GM18511 (cell line): Measurements from ENCODE around the gene RIPOR3.
"Not testable (repeated sequence)": the region's sequence is repeated elsewhere in the genome, so short reads cannot be mapped to it uniquely, and the experiment has no call there.

Experiments used
- ATAC-seq: cut with Tn5 transposase; IDR thresholded peaks from one replicate; pipeline ENCODE4 v1.9.1; 2021; ENCODE audit warnings: mild to moderate bottlenecking, moderate library complexity; ENCODE audit not compliant: unreplicated experiment

The RIPOR3 gene

DNA sequence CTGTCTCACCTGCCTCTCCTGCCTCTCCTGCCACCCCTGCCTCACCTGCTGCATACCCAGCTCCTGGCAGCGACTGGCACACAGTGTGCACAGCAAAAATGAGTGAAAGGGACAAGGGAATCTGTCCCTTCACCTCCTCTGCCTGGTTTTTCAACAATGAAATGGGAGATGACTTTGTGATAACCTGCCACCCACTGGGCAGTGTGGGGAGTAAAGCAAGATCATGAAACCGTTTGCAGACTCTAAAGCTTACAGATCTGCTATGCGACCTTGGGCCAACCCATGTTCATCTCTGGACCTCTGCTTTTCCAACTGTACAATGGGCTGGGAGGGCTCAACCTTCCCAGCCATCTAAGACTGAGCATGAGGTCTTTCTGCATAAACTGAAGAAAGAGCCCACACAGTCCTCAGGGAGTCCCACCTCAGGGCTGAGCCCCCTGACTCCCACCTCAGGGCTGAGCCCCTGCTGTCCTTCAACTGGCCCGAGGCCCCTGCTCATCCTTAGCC lies 81.1 kb downstream of the RIPOR3 start:
- ATAC-seq = no peak

DNA sequence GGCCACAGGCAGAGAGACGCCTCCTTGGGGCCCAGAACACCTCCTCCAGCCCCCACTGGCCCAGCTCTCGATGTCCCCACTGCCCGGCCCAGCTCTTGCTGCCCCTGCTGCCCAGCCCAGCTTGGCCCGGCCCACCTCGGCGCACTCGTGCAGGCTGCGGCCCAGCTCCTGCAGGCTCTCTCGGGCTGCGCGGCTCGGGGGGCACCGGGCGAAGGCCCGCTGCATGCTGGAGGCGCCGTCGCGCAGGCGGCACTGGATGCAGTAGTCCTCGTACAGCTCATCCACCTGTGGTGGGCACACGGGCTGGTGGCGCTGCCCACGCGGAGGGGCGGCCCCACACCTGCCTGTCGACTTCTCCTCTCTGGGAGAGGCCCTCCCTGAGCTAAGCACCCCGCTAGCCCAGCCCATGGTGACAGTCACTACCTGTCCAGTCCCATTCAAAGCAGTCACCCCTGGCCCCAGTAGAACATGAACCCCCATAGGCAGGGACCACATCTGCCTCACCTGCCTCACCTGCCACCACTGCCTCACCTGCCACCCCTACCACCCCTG lies 81.8 kb downstream of the RIPOR3 start:
- no peak for ATAC-seq

DNA sequence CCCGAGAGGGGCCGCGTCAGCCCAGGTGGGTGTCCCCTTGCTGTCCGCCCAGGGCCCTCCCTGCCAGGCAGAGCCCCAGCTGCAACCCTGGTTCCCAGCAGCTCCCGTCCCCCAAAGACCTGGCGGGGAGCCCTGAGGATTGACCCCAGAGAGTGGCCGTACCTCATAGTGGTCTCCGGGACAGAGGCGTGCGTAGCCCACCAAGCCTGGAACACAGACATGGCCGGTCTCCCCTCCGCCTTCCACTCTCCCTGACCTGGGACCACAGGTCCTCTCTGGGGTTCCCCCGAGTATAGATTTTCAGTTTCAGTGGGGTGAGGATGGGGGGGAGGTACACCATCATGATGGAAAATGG lies 82.6 kb downstream of the RIPOR3 start:
- no peak for ATAC-seq

DNA sequence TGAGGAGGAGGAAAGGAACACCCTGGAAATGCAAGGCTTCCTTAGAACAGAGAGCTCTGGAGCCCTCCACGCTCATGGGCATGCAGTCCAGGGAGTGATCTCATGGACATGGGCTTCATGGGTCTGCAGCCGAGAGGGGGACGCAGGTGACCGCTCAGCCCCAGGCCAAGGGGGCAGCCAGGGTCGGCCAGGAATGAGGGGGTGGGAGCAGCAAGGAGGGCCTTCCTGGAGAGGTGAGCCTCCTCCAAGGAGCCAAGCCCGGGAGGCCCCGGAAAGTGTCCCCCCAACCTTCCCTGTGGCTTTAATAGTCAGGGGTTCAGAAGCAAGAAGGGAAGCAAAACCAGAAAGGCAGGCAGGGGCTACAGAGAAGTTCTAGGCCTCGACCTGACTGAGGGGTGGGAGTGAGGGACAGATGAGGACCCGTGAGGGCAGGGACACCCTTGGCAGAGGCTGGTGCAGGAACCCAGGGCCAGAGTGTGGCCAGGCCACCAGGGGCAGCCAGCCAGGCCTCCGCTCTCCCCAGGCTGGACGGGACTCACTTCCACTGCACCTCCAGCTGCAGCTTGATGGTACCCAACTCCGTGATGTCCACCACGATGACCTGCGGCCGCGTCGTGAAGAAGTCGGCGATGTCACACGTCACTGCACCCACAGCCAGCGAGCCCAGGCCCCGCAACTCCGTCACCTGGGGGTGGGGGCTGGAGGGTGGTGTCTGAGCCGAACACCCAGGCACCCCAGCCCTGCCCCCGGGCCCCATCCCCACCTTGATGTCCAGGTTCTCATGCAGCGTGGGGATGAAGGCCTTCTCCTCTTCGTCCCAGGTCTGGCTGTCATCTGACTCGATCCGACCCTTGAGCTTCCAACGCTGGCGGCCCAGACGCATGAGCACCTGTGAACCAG lies 83.2 kb downstream of the RIPOR3 start:
- no peak for ATAC-seq

DNA sequence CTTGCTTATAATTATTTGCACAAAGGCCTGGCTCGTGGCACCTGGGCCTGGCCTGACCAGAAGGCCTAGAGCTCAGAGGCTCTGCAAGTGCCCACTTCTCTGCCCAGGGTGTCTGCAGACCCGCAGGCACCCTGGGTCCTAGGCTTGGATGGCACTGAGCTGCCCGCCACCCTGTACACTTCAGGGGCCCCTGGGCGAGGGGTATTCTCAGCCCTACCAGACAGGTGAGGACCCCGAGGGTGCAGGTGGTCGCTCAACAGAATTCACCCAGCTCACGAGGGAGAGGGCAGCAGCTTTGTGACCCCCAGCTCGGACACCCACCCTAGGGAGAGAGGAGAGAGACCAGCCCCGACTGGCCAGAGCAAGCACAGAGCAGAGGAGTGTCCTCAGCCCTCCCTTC lies 83.9 kb downstream of the RIPOR3 start:
- no peak for ATAC-seq

DNA sequence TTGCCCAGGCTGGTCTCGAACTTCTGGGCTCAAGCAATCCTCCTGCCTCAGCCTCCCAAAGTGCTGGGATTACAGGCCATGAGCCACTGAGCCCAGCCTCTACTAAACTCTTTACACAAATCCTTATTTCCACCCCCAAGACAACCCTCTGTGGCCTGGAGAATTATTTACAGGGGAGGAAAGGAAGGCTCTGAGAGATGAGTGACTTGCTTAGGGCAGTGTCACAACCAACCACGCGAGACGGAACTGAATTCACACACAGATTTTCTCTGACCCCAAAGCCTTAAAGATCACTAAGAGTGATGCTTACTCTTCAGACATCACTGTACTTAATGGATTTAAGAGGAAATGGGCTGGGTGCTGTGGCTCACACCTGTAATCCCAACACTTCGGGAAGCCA lies 86.2 kb downstream of the RIPOR3 start:
- ATAC-seq = no peak

DNA sequence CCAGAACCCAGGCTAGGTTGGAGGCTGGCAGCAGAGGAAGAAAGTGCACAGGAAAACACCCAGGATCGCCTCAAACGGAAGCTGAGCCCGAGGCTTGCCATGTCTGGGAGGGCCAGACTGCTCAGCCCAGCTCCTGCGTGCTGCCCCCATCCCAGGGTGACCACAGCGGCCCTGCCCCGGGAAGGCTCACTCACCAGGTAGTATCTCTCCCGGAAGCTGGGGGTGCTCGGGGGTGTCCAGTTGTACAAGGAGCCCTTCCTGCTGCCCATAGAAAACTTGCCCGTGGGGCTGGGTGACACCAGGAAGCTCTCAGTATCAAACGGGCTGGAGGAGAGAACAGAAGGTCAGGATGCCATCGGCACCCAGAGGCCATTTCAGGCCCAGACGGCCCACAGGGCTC lies 86.9 kb downstream of the RIPOR3 start:
- ATAC-seq = no peak

DNA sequence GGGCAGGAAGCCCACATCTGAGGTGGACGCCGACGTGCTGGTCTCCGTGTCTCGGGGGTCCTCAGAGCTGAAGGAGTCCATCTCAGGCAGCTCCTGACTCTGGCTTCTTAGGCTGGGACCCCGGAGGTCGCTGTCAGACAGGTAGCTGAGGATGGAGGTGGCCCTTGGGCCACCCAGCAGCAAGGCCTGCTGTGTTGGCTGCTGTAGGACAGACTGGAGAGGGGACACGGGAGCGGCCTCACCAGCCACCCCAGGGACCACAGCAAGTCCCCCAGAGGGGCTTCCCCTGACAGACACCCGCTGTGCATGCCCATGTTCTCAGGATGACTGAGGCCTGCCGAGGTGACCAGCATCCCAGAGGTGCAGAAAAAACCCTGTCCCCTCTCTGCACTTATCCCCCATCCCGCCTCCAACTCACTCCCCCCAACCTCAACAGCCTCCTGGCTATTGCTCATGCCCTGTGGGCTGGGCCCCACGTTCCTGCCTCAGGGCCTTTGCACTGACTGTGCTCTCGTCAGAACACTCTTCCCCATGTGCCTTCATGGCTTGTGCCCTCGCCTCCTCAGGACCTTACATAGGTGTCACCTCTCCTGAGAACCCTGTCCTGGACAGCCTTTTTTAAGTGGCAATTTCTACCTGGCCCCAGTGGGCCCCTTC lies 88.8 kb downstream of the RIPOR3 start:
- no peak for ATAC-seq

DNA sequence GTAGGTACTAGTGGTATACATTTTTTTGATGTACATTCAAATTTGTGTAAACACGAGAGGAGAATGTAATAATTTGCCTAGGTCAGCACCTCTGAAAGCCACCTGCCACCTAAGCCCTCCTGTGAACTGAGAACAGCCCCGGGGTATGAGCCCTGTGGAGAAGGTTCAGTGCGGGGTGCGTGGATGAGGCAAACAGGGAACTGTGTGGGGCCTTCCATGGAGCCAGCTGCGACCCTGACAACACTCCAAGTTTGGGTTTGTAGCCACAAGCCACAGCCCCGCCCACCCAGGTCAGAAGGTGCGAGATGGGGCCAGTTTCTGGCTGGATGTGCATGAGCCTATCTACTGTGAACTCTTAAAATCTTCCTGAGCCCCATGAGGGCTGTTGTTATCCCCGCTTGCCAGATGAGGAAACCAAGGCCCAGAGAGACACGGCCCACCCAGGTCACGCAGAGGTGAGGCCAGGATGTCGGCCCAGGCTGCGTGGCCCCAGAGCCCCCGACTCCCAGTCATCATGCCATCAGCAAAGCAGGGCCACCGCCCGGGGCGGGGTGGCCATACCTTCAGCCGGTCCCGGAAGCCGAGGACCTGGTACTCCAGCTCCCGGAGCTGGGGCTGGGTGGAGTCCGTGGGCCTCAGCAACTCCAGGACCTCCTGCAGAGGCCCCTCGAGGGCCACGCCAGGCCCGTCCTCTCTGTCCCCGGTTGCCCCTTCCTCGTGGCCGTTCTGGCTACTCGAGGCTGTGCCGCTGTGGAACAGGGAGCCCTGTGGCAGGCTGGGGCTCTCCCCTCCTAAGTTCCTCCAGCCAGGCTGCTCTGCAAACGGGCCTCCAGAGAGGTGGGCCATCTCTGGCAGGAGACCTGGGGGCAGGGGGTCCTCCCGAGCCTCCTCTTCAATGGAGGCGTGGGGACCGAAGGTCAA lies 89.6 kb downstream of the RIPOR3 start:
- no peak for ATAC-seq

DNA sequence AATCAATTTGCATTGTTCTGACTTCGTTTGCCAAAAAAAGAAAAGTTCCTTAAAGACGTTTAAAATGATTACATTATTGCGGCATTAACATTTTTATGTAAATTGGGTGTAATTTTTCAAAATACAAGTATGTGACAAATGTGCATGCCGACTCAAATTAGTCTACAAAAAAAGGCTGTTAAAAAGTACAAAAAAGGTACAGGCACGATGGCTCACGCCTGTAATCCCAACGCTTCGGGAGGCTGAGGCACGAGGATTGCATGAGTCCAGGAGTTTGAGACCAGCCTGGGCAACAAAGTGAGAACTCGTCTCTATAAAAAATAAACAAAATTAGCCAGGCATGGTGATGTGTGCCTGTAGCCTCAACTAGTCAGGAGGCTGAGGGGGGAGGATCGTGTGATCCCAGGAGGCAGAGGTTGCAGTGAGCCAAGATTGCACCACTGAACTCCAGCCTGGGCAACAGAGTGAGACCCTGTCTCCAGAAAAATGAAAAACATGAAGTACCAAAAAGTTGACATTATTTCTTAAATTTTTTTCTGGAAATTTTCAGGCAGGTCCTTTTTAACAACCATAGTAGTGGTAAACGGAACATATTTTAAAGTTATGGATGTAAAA lies 91.0 kb downstream of the RIPOR3 start:
- no peak for ATAC-seq

DNA sequence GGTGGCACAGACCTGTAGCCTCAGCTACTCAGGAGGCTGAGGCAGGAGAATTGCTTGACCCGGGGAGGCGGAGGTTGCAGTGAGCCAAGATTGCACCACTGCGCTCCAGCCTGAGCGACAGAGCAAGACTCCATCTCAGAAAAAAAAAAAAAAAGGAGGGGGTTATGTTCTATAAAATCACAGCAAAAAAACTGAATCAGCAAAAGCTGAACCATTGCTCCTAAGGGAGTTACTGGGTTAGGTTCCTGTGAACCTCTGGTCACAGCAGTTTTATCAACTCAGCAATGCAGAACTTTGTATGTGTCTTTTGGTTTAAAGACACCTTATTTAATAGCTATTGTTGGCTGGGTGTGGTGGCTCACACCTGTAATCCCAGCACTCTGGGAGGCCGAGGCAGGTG lies 92.6 kb downstream of the RIPOR3 start:
- ATAC-seq = not testable (repeated sequence)

DNA sequence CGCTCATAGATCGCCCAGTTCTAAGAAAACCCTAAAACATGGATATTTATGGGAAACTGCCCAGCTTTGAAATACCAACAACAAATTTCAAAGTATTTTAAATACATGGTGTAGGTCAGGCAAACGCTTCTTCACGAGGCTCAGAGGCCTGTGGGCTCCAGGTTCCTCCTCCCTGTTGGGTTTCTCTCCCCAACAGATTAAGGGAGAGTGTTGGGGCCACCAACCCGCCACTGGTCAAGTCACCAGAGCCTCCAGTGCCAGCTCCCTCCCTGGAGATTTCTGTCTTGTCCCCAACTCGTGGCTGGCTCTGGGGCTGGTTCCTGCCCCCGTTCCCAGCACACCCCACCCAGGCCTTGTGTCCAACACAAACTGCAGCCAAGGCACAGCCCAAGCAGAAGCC lies 93.3 kb downstream of the RIPOR3 start:
- ATAC-seq = no peak

DNA sequence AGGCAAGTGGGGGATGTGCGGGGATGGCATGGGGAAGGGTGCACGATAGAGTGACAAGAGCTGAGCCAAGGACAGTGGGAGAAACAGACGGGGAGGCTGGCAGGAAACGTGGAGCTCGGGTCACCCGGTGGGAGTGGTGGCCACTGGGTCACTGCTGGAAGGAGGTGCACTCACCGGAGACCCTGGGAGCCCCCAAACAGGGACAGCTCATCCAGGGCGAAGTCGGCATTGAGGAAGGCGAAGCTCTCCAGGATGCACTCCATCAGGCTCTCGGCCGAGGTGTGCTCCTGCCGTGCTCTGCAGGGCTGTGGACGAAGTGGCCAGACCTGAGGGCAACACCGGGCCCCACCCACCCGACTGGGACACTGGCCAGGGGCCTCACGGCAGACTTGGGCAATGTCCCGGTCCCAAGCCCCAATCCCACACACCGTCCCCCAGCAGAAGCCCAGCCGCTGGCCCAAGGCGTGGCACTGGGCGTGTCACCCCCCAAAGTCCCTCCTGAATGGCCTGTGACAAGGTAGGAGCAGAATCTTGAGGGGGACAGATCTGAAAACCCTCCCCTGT lies 93.9 kb downstream of the RIPOR3 start:
- ATAC-seq = no peak

DNA sequence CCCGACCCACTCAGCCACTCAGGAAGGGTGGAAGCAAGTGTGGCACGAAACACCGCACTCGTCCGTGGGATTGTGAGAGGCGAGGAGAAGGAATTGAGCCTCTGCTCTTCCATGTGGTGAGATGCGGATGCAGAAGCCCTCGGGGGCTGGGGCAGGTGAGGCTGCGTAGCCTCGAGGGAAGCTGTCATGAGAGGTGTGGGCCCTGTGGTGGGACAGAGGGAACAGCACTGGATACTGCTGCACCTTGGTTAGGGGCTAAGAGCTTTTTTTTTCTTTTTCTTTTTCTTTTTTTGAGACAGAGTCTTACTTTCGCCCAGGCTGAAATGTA lies 94.7 kb downstream of the RIPOR3 start:
- ATAC-seq = no peak

DNA sequence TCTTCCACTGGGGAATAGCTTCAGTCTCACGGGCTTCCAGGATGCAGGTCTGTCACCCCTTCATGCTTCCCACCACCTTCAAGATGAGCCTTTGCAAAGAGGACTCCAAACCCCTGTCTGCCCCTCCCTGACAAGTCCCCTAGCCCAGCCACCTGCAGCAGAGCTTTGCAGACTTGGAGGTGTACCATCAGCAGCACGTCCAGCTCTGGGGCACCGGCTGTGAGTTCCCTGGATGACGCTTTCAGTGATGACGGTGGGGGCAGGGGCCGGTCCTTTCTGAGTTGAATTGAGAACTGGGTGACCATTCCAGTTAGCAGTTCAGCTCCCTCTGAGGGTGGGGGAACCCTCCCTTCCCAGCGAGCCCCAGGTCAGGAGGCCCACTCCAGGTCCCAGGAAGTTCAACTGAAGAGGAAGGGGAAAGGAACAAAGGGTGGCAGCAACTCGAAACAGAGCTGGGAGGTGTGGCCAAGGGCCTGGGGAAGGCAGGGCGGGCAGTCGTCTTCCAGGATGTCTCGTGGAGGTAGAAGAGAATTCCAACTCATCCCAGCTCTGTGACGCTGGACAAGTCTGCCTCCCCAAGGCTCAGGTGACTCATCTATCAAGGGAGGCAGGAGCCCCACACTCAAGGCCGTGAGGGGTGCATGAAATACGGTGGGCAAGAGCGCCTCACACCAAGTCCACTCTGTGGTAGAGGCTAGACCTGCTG lies 95.2 kb downstream of the RIPOR3 start:
- ATAC-seq = no peak

DNA sequence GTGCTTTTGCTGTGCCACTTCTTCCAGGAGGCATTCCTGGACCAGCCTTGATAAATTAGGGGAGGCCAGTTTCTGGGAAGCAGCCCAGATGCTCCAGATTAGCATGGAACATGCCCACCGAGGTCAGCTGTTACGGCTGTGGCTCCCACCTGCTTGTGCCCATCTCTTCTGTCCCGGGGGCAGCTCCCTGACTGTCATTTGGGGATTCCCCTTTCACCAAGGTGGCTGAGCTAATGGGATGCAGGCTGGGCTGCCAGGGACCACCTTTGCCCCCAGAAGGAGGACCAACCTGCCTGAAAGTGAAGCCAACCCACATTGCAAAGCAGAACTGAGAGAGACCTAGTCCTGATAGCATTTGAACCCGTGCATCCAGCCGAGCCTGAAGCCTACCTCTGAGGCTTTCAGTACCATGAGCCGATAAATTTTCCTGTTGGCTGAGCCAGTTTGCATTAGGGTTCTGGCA lies 95.9 kb downstream of the RIPOR3 start:
- no peak for ATAC-seq

DNA sequence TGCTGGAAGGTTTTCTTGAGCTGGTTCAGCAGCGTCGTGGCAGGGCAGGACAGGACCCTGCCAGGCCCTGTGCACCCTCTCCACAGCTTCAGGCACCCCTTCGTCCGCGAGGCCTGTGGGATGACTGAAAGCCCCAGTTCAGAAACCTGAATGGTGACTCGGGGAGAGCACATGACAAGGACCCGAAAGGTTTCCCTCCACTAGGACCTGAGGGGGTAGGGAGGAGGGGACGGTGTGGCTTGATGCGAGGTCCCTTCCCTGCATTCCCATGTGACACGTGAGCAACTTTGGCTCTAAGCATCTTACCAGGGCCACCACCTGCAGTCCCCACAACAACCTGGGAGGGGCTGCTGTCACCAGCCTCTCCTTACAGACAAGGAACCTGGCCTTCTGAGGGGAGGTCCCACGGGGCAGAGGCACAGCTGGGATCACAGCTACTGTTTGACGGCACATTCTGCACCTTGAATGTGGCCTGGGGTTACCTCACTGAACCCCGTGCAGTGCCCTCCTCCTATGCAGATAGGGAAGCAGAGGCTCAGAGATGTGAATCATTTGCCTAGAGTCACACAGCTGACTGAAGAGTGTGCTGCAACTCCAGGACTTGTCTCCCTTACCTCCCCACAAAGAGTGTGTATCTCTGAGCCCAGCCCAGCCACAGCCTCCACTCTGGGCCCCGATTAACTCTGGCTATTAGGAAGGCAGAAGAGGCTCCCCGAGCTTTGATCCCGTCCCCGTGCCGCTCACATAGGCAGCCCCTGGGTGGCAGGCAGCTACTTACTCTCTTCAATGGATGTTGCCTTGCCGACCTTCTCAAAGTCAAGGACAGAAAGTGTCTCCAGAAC lies 96.5 kb downstream of the RIPOR3 start:
- ATAC-seq = no peak

DNA sequence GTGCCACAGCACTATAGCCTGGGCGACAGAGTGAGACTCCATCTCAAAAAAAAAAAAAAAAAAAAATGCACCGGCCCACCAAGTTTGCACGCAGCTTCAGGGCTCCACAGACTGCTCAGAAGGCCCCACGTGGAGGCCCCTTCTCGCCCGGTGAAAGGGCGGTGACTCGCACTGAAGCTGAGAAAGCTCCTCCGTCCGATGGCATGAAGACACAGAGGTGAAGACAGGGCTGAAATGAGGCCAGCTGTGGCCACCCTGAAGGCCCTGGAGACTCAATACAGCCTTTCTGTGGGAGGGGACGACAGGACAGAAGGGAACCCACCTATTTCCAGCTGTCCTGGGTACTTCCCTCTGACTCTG lies 97.1 kb downstream of the RIPOR3 start:
- ATAC-seq = no peak

DNA sequence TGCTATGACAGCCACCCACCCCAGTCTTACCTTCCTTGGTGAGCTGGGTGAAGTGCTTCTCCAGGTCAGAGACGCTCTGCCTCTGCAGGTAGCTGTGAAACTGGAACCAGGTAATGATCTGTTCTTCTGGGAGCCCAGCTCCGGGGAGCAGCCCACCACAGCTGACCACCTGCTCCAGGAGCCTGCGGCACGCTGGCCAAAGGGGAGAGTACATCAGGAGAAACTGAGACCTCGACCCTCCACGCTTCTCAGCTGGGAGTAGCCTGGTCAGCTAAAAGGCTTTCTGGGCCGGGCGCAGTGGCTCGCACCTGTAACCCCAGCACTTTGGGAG lies 98.4 kb downstream of the RIPOR3 start:
- ATAC-seq = no peak
